Astrocyte (in vitro differentiated cells and primary cell): ENCODE data around the gene GNE. TPM values are rescaled to one million over a fixed set of nuclear protein-coding genes. Genes with fewer than 3 reads are reported as not detected.
A peak's percentile ranks its signal among the peaks of the same experiment; 100 is the strongest.
"Not testable (repeated sequence)": the region's sequence is repeated elsewhere in the genome, so short reads cannot be mapped to it uniquely, and the experiment has no call there.

Source experiments
- DNase-seq: peaks from one replicate; pipeline ENCODE4 v3.0.0-alpha.2; 2010; ENCODE audit warnings: low read depth
- FAIRE-seq: peaks from 2 replicates; lab custom pipeline; 2011; peaks lifted over from hg19 to GRCh38; lab: Jason Lieb, UNC
- H2AFZ ChIP-seq: 2 replicates; pipeline ENCODE4 v1.6.0; 2012; ENCODE audit warnings: low read depth, low read length, inconsistent platforms
- H3K27ac ChIP-seq: 2 replicates; pipeline ENCODE4 v1.5.1; 2011; ENCODE audit warnings: low read depth, low read length, inconsistent platforms
- H3K27me3 ChIP-seq: 2 replicates; pipeline ENCODE4 v1.6.0; 2011; ENCODE audit warnings: low read length, inconsistent platforms; ENCODE audit not compliant: insufficient read depth
- H3K36me3 ChIP-seq: 2 replicates; pipeline ENCODE4 v1.5.1; 2011; ENCODE audit warnings: low read length, inconsistent platforms; ENCODE audit not compliant: insufficient read depth
- H3K4me1 ChIP-seq: 2 replicates; pipeline ENCODE4 v1.5.1; 2011; ENCODE audit warnings: low read length, inconsistent platforms; ENCODE audit not compliant: insufficient read depth
- H3K4me2 ChIP-seq: 2 replicates; pipeline ENCODE4 v1.6.0; 2012; ENCODE audit warnings: low read length, inconsistent platforms
- H3K4me3 ChIP-seq: 2 replicates; pipeline ENCODE4 v1.5.1; 2011; ENCODE audit warnings: low read depth, mild to moderate bottlenecking, low read length, inconsistent platforms; ENCODE audit not compliant: insufficient read depth
- H3K79me2 ChIP-seq: 2 replicates; pipeline ENCODE4 v1.6.0; 2012; ENCODE audit warnings: mild to moderate bottlenecking, low read length, inconsistent platforms; ENCODE audit not compliant: insufficient read depth
- H3K9ac ChIP-seq: 2 replicates; pipeline ENCODE4 v1.6.0; 2012; ENCODE audit warnings: mild to moderate bottlenecking, low read length, inconsistent platforms
- H3K9me3 ChIP-seq: 2 replicates; pipeline ENCODE4 v1.5.1; 2012; ENCODE audit warnings: low read depth, mild to moderate bottlenecking, low read length, inconsistent platforms; ENCODE audit not compliant: insufficient read depth
- H4K20me1 ChIP-seq: 2 replicates; pipeline ENCODE4 v1.6.0; 2012; ENCODE audit warnings: low read length, inconsistent platforms; ENCODE audit not compliant: insufficient read depth
- H3K27ac Mint-ChIP-seq: one replicate; pipeline ENCODE4 v1.8.0; 2021; ENCODE audit warnings: mild to moderate bottlenecking, mixed read lengths; ENCODE audit not compliant: unreplicated experiment
- H3K27me3 Mint-ChIP-seq: one replicate; pipeline ENCODE4 v1.8.0; 2021; ENCODE audit warnings: low read depth, mixed read lengths; ENCODE audit not compliant: unreplicated experiment
- H3K36me3 Mint-ChIP-seq: one replicate; pipeline ENCODE4 v1.8.0; 2021; ENCODE audit warnings: low read depth, mixed read lengths; ENCODE audit not compliant: unreplicated experiment
- H3K4me1 Mint-ChIP-seq: one replicate; pipeline ENCODE4 v1.8.0; 2021; ENCODE audit warnings: low read depth, mixed read lengths; ENCODE audit not compliant: unreplicated experiment
- H3K4me3 Mint-ChIP-seq: one replicate; pipeline ENCODE4 v1.8.0; 2021; ENCODE audit warnings: mild to moderate bottlenecking, moderate library complexity, mixed read lengths; ENCODE audit not compliant: unreplicated experiment
- H3K9me3 Mint-ChIP-seq: one replicate; pipeline ENCODE4 v1.8.0; 2021; ENCODE audit warnings: mild to moderate bottlenecking, mixed read lengths; ENCODE audit not compliant: unreplicated experiment
- EZH2 ChIP-seq: IDR thresholded peaks from 2 replicates; pipeline ENCODE4 v1.6.1; 2012; ENCODE audit warnings: mild to moderate bottlenecking, low read length, inconsistent platforms; ENCODE audit not compliant: insufficient read depth
- total RNA-seq: library from RNA; stranded (reverse); gene quantifications from 2 replicates; pipeline ENCODE4 v1.2.1, GENCODE V29; 2021
- TF ChIP-seq, protein P1 (sequence below): IDR thresholded peaks from 2 replicates; pipeline ENCODE4 v1.5.1; 2011; ENCODE audit warnings: low read depth, mild to moderate bottlenecking, inconsistent platforms, low read length, moderate library complexity; ENCODE audit not compliant: insufficient read depth

The GNE gene
- total RNA-seq, 1 donor from 2014 or later, result 12.6 TPM

DNA sequence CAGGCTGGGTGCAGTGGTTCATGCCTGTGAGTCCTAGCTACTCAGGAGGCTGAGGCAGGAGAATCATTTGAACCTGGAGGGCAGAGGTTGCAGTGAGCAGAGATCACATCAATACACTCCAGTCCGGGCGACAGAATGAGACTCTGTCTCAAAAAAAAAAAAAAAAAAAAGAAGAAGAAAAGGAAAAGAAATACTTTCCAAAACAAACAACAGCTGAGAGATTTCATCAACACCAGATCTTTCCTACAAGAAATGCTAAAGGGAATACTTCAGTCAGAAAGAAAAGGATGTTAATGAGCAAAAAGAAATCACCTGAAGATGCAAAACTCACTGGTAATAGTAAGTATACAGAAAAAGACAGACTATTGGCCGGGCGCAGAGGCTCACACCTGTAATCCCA, 80.7 kb downstream of the GNE start:
- Histone ChIP-seq H3K36me3 (no peaks in the 10 kb centered on the region), H3K4me3 (no peak overlapping the region), H3K4me2 (no peak overlapping the region), H3K79me2 (no peaks in the 10 kb centered on the region), H2AFZ (no peak overlapping the region), H3K4me1 (no peaks in the 10 kb centered on the region), H3K9me3 (no peaks in the 10 kb centered on the region), H3K27me3 (no peaks in the 10 kb centered on the region), H3K9ac (no peak overlapping the region), H4K20me1 (no peaks in the 10 kb centered on the region), H3K27ac (no peak overlapping the region)
- peaks cover 6% of the 10 kb centered on the region for H3K9me3 Mint-ChIP-seq
- no peak overlapping the region for H3K4me3 Mint-ChIP-seq
- FAIRE-seq (no peak), DNase-seq (no peak)
- H3K36me3 Mint-ChIP-seq, result no peaks in the 10 kb centered on the region
- no peak overlapping the region for H3K27ac Mint-ChIP-seq
- H3K27me3 Mint-ChIP-seq, result peaks cover 10% of the 10 kb centered on the region
- H3K4me1 Mint-ChIP-seq, result peaks cover 4% of the 10 kb centered on the region
- TF ChIP-seq, protein P1, sequence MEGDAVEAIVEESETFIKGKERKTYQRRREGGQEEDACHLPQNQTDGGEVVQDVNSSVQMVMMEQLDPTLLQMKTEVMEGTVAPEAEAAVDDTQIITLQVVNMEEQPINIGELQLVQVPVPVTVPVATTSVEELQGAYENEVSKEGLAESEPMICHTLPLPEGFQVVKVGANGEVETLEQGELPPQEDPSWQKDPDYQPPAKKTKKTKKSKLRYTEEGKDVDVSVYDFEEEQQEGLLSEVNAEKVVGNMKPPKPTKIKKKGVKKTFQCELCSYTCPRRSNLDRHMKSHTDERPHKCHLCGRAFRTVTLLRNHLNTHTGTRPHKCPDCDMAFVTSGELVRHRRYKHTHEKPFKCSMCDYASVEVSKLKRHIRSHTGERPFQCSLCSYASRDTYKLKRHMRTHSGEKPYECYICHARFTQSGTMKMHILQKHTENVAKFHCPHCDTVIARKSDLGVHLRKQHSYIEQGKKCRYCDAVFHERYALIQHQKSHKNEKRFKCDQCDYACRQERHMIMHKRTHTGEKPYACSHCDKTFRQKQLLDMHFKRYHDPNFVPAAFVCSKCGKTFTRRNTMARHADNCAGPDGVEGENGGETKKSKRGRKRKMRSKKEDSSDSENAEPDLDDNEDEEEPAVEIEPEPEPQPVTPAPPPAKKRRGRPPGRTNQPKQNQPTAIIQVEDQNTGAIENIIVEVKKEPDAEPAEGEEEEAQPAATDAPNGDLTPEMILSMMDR, result no peak
- no peak for TF ChIP-seq EZH2

DNA sequence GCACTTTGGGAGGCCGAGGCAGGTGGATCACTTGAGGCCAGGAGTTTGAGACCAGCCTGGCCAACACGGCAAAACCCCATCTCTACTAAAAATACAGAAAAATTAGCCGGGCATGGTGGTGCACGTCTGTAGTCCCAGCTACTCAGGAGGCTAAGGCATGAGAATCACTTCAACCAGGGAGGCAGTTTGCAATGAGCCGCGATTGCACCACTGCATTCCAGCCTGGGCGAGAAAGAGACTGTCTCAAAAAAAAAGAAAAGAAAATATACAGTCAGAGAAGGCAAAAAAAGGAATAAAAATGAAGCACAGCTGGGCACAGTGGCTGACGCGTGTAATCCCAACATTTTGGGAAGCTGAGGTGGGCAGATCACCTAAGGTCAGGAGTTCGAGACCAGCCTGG, 81.8 kb downstream of the GNE start:
- not testable (repeated sequence) for DNase-seq, H3K27me3 ChIP-seq, H3K4me1 ChIP-seq, H3K36me3 ChIP-seq, H4K20me1 ChIP-seq, H3K27ac ChIP-seq, H2AFZ ChIP-seq, FAIRE-seq, H3K4me3 ChIP-seq, H3K9me3 Mint-ChIP-seq, H3K4me3 Mint-ChIP-seq, H3K36me3 Mint-ChIP-seq, H3K27ac Mint-ChIP-seq, H3K4me1 Mint-ChIP-seq, H3K4me2 ChIP-seq, H3K79me2 ChIP-seq, H3K9ac ChIP-seq, H3K9me3 ChIP-seq
- peaks cover 14% of the 10 kb centered on the region for H3K27me3 Mint-ChIP-seq

DNA sequence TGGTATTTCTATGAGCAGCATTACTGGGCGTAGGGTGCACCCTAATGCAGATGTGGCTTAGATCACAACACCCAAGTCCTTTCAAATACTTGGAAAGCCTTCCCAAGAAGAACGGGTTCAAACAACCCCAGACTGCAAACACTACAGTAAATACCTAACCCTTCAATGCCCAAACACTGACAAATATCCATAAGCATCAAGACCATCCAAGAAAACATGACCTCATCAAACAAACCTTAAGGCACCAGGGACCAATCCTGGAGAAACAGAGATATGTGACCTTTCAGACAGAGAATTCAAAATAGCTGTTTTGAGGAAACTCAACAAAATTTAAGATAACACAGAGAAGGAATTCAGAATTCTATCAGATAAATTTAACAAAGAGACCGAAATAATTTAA, 83.0 kb downstream of the GNE start:
- not testable (repeated sequence) for H3K4me1 ChIP-seq, H3K79me2 ChIP-seq, H3K4me2 ChIP-seq, H3K4me3 Mint-ChIP-seq, H3K9ac ChIP-seq, H3K4me1 Mint-ChIP-seq, FAIRE-seq, H3K27me3 ChIP-seq, H3K4me3 ChIP-seq, H3K9me3 ChIP-seq, H3K27ac ChIP-seq, DNase-seq, H3K9me3 Mint-ChIP-seq, H3K27ac Mint-ChIP-seq, H3K36me3 ChIP-seq, H4K20me1 ChIP-seq, H2AFZ ChIP-seq, H3K36me3 Mint-ChIP-seq
- H3K27me3 Mint-ChIP-seq, result peaks cover 20% of the 10 kb centered on the region

DNA sequence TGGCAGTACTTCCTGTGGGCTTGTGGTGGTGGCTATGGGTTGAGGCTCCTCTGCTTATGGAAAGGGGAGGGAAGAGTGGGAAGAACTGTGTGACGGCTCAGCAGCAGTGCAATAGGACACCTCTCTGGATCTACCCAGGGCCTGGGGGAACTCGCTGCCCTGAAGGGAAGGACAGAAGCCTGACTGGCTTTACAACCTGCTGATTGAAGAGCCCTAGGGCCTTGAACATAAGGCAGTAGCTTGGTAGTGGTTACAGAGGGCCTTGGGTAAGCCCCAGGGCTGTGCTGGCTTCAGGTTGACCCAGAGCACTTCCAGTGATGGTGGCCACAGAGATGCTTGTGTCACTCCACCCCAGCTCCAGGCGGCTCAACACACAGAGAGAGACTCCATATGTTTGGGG, 83.5 kb downstream of the GNE start:
- Histone ChIP-seq H3K9me3 (no peaks in the 10 kb centered on the region), H3K4me3 (no peak overlapping the region), H3K4me2 (no peak overlapping the region), H3K36me3 (no peaks in the 10 kb centered on the region), H3K9ac (no peak overlapping the region), H4K20me1 (no peaks in the 10 kb centered on the region), H3K79me2 (no peaks in the 10 kb centered on the region), H3K27me3 (no peaks in the 10 kb centered on the region), H2AFZ (no peak overlapping the region), H3K4me1 (no peaks in the 10 kb centered on the region), H3K27ac (no peak overlapping the region)
- TF ChIP-seq, protein P1, result no peak
- no peak for TF ChIP-seq EZH2
- Mint-ChIP-seq H3K4me1 (peaks cover 4% of the 10 kb centered on the region), H3K27me3 (peaks cover 22% of the 10 kb centered on the region), H3K36me3 (peaks cover 13% of the 10 kb centered on the region), H3K27ac (no peak overlapping the region), H3K4me3 (peak overlapping the region; percentile 2), H3K9me3 (peaks cover 2% of the 10 kb centered on the region)
- FAIRE-seq (no peak), DNase-seq (no peak)
